SK-N-SH (cell line): ENCODE measurements around the gene CDK15. TPM values are rescaled to one million over a fixed set of nuclear protein-coding genes. Genes with fewer than 3 reads are reported as not detected.

Experiments used
- CTCF ChIA-PET: fragments of 300-600, 350-600 bp; formaldehyde crosslinking; extraction: SDS; loops from one replicate; lab custom pipeline; 2021; lab: Yijun Ruan, JAX
- POLR2A ChIA-PET: fragments of 350-600 bp; sonication (Branson Sonifier 250); formaldehyde crosslinking; extraction: SDS; loops from one replicate; lab custom pipeline; 2020; ENCODE audit warnings: antibody characterized with exemption, inconsistent platforms; lab: Yijun Ruan, JAX
- DNase-seq: peaks from one replicate; pipeline ENCODE4 v3.0.0; 2012
- H2AFZ ChIP-seq: fragments of 200-600 bp; sonication (generic); 2 replicates; pipeline ENCODE4 v1.8.1; 2016; ENCODE audit warnings: antibody characterized with exemption, mild to moderate bottlenecking, low read depth
- H3F3A ChIP-seq: fragments of 200-600 bp; sonication (generic); replicated peaks from 2 replicates; pipeline ENCODE3; 2016; ENCODE audit warnings: antibody characterized with exemption, mild to moderate bottlenecking; ENCODE audit not compliant: insufficient read depth
- H3K27ac ChIP-seq, 2 experiments: fragments of 200-500 bp in 1 of 2; fragments of 200-600 bp in 1 of 2; sonication (Bioruptor generic) in 1 of 2; sonication (generic), shearing (Covaris generic) in 1 of 2; 2 replicates each; pipeline versions ENCODE4 v1.5.1 to v1.6.1; 2014 to 2016; ENCODE audit warnings: low read depth in 2 of 2, inconsistent platforms in 1 of 2, low read length in 1 of 2, mild to moderate bottlenecking in 1 of 2, mixed read lengths in 1 of 2
- H3K27me3 ChIP-seq: fragments of 200-600 bp; sonication (generic), shearing (Covaris generic); 2 replicates; pipeline ENCODE4 v1.6.1; 2016; ENCODE audit warnings: mixed run types; ENCODE audit not compliant: insufficient read depth
- H3K36me3 ChIP-seq, 2 experiments: fragments of 200-500 bp in 1 of 2; fragments of 200-600 bp in 1 of 2; sonication (Bioruptor generic) in 1 of 2; sonication (generic) in 1 of 2; replicated peaks in 1 of 2; 2 replicates each; pipeline versions ENCODE3 to v1.5.1; 2014 to 2016; ENCODE audit warnings: low read length in 1 of 2, mild to moderate bottlenecking in 1 of 2; ENCODE audit not compliant: insufficient read depth in 2 of 2, control insufficient read depth in 1 of 2
- H3K4me1 ChIP-seq, 2 experiments: fragments of 200-500 bp in 1 of 2; fragments of 200-600 bp in 1 of 2; sonication (Bioruptor generic) in 1 of 2; sonication (generic), shearing (Covaris generic) in 1 of 2; 2 replicates each; pipeline versions ENCODE4 v1.5.1 to v1.6.1; 2014 to 2016; ENCODE audit warnings: low read depth in 1 of 2, low read length in 1 of 2, mixed run types in 1 of 2; ENCODE audit not compliant: insufficient read depth in 2 of 2, control insufficient read depth in 1 of 2
- H3K4me2 ChIP-seq: fragments of 200-600 bp; sonication (generic), shearing (Covaris generic); 2 replicates; pipeline ENCODE4 v1.6.1; 2017; ENCODE audit warnings: mixed run types
- H3K4me3 ChIP-seq, 2 experiments: fragments of 200-500 bp in 1 of 2; fragments of 200-600 bp in 1 of 2; sonication (Bioruptor generic) in 1 of 2; sonication (generic), shearing (Covaris generic) in 1 of 2; 2 replicates each; pipeline versions ENCODE4 v1.5.1 to v1.8.1; 2014 to 2016; ENCODE audit warnings: low read depth in 2 of 2, inconsistent platforms in 1 of 2, low read length in 1 of 2, mild to moderate bottlenecking in 1 of 2, mixed read lengths in 1 of 2, moderate library complexity in 1 of 2
- H3K79me2 ChIP-seq: fragments of 200-600 bp; sonication (generic); 2 replicates; pipeline ENCODE4 v1.8.1; 2017; ENCODE audit warnings: mild to moderate bottlenecking; ENCODE audit not compliant: insufficient read depth
- H3K9ac ChIP-seq: fragments of 200-600 bp; sonication (generic); 2 replicates; pipeline ENCODE4 v1.6.1; 2017; ENCODE audit warnings: mixed run types
- H3K9me2 ChIP-seq: fragments of 200-600 bp; sonication (generic); 2 replicates; pipeline ENCODE4 v1.6.1; 2017; ENCODE audit warnings: mixed run types
- H3K9me3 ChIP-seq: fragments of 200-600 bp; sonication (generic); 2 replicates; pipeline ENCODE4 v1.6.1; 2017; ENCODE audit warnings: mixed run types, mild to moderate bottlenecking, moderate library complexity
- H4K20me1 ChIP-seq: fragments of 200-600 bp; sonication (generic); 2 replicates; pipeline ENCODE4 v1.6.1; 2017; ENCODE audit warnings: mild to moderate bottlenecking, mixed run types; ENCODE audit not compliant: insufficient read depth
- ELF1 ChIP-seq: IDR thresholded peaks from 2 replicates; pipeline ENCODE4 v1.4.0; 2012
- EP300 ChIP-seq, 2 experiments: IDR thresholded peaks; 2 replicates each; pipeline versions ENCODE4 v1.4.0 to v1.6.1; 2012; ENCODE audit warnings: borderline replicate concordance in 1 of 2, low read depth in 1 of 2, low read length in 1 of 2
- EZH2phosphoT487 ChIP-seq: fragments of 200-600 bp; sonication (generic); IDR thresholded peaks from 2 replicates; pipeline ENCODE4 v1.6.1; 2017; ENCODE audit warnings: low read depth, mixed run types, mild to moderate bottlenecking, antibody characterized with exemption, moderate library complexity, borderline replicate concordance
- FOXJ3 ChIP-seq: sonication (generic); formaldehyde crosslinking; IDR thresholded peaks from 2 replicates; pipeline ENCODE4 v1.5.1; 2020; ENCODE audit warnings: mild to moderate bottlenecking, missing genetic modification reagents
- FOXM1 ChIP-seq: IDR thresholded peaks from 2 replicates; pipeline ENCODE4 v1.4.0; 2012; ENCODE audit warnings: low read depth, mild to moderate bottlenecking
- GABPA ChIP-seq: IDR thresholded peaks from 2 replicates; pipeline ENCODE4 v1.4.0; 2012; ENCODE audit warnings: low read depth, mild to moderate bottlenecking
- GATA2 ChIP-seq: sonication (generic); formaldehyde crosslinking; IDR thresholded peaks from 2 replicates; pipeline ENCODE4 v1.5.0; 2020; ENCODE audit warnings: mild to moderate bottlenecking, missing genetic modification reagents
- MXI1 ChIP-seq: IDR thresholded peaks from 2 replicates; pipeline ENCODE4 v1.6.1; 2012; ENCODE audit warnings: mild to moderate bottlenecking, low read depth, low read length, improper control_type of control experiment
- NFIC ChIP-seq: IDR thresholded peaks from 2 replicates; pipeline ENCODE4 v1.4.0; 2012; ENCODE audit warnings: borderline replicate concordance
- NRF1 ChIP-seq: IDR thresholded peaks from 2 replicates; pipeline ENCODE4 v1.6.1; 2012; ENCODE audit warnings: low read depth, mild to moderate bottlenecking, low read length
- POLR2AphosphoS5 ChIP-seq: IDR thresholded peaks from 2 replicates; pipeline ENCODE4 v1.6.1; 2012; ENCODE audit warnings: low read depth, low read length
- RCOR1 ChIP-seq: fragments of 150-350 bp; IDR thresholded peaks from 2 replicates; pipeline ENCODE4 v1.6.1; 2017; ENCODE audit warnings: antibody characterized with exemption, low read length
- RFX5 ChIP-seq: IDR thresholded peaks from 2 replicates; pipeline ENCODE4 v1.6.1; 2012; ENCODE audit warnings: mild to moderate bottlenecking, improper control_type of control experiment, low read length
- RXRA ChIP-seq: IDR thresholded peaks from 2 replicates; pipeline ENCODE4 v1.4.0; 2012; ENCODE audit warnings: low read depth, mild to moderate bottlenecking, borderline replicate concordance
- SIN3A ChIP-seq: IDR thresholded peaks from 2 replicates; pipeline ENCODE4 v1.6.1; 2012; ENCODE audit warnings: low read depth, mild to moderate bottlenecking, low read length, moderate library complexity, borderline replicate concordance
- TEAD4 ChIP-seq: IDR thresholded peaks from 2 replicates; pipeline ENCODE4 v1.4.0; 2012; ENCODE audit warnings: mild to moderate bottlenecking, borderline replicate concordance; ENCODE audit not compliant: insufficient read depth
- YY1 ChIP-seq: IDR thresholded peaks from 2 replicates; pipeline ENCODE4 v1.4.0; 2012; ENCODE audit warnings: low read depth, mild to moderate bottlenecking
- polyA plus RNA-seq, 3 experiments: library from polyadenylated mRNA; depleted of rRNA; stranded (reverse); fragments of >200 nt; gene quantifications; 2 replicates each; pipeline ENCODE4 v1.2.3, GENCODE V29; 2012
- TF ChIP-seq, protein P1 (sequence below): IDR thresholded peaks from 2 replicates; pipeline ENCODE4 v1.4.0; 2012; ENCODE audit warnings: low read depth
- TF ChIP-seq, protein P2 (sequence below): fragments of 150-350 bp; IDR thresholded peaks from 2 replicates; pipeline ENCODE4 v1.6.1; 2017; ENCODE audit warnings: antibody characterized with exemption, low read length, low read depth, borderline replicate concordance
- TF ChIP-seq, protein P3 (sequence below): IDR thresholded peaks from 2 replicates; pipeline ENCODE4 v1.4.0; 2012; ENCODE audit warnings: low read depth, borderline replicate concordance
- TF ChIP-seq, protein P4 (sequence below): IDR thresholded peaks from 2 replicates; pipeline ENCODE4; 2012
- TF ChIP-seq, protein P5 (sequence below): IDR thresholded peaks from 2 replicates; pipeline ENCODE4 v1.6.1; 2012; ENCODE audit warnings: mild to moderate bottlenecking, low read depth, low read length, moderate library complexity

CDK15 gene
- polyA plus RNA-seq, 1 of the 3 experiments (the other 2 are of a cell fraction), result 1.8 TPM

DNA sequence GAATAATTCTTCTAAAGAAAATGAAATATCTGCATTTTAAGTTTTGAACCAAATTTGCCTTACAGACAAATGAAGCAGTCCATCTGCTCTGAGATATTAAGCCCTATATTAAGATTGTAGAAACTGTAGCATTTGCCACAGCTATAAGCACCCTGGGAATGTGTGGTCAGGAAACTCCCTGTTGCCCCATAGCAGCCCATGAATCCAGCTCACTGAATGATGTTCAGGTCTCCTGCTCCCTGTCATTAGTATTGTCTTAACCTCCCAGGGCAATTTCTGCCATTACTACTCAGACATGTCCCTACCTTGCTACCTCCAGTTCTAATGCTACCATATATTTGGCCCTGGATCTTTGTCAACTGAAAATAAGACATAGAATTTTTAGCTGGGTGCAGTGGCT lies 41.1 kb downstream of the CDK15 start:
- DNase-seq, result no peak
- peaks cover 0 to 8% of the 10 kb centered on the region in 2 experiments; a peak in 2 of 4 replicates for H3K4me1 ChIP-seq
- no peaks in the 10 kb centered on the region for H3K36me3 ChIP-seq
- no peaks in the 10 kb centered on the region for H3K27me3 ChIP-seq
- no peak overlapping the region for H2AFZ ChIP-seq
- peaks cover 6% of the 10 kb centered on the region for H3F3A ChIP-seq
- H3K79me2 ChIP-seq, result no peaks in the 10 kb centered on the region
- no peaks in the 10 kb centered on the region for H3K9me3 ChIP-seq
- TF ChIP-seq GABPA (no peak), MXI1 (no peak), SIN3A (no peak), EZH2phosphoT487 (no peak), YY1 (no peak)
- TF ChIP-seq, protein P1, sequence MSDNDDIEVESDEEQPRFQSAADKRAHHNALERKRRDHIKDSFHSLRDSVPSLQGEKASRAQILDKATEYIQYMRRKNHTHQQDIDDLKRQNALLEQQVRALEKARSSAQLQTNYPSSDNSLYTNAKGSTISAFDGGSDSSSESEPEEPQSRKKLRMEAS, result no peak
- TF ChIP-seq, all 33 proteins: peak for 0
- H3K27ac ChIP-seq, result no peak overlapping the region
- no peaks in the 10 kb centered on the region for H3K9me2 ChIP-seq
- ChIA-PET POLR2A (no interaction called here), CTCF (interaction anchor here (1.0 to 4.9 kb wide), 4 partner anchors 9 to 311 kb away, joined by 3 to 21 read pairs (median 6); no protein-coding TSS in a partner anchor)
- H4K20me1 ChIP-seq, result no peaks in the 10 kb centered on the region
- no peak overlapping the region for H3K9ac ChIP-seq
- H3K4me2 ChIP-seq, result no peak overlapping the region
- no peak overlapping the region for H3K4me3 ChIP-seq

DNA sequence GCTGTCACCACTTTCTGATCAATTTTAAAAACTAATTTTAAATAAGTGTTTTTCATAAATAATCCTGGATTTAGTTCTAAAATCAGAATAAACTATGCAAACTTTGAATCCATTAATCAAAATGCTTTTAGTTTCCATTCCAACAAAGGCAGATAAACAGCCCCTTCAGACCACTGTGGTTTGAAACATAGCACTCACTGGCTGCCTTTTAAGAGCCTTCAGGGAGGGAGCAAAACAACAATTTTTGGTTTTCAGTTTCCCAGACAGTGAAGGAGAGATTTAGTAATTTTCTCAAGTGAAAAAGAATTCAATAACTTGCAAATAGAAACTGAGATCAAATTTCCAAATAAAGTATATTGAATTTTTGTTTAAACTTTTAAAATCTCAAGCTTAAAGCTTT lies 46.1 kb downstream of the CDK15 start:
- no peak for DNase-seq
- Histone ChIP-seq H3K79me2 (peaks cover 11% of the 10 kb centered on the region; the same call in 1 of the 2 replicates), H3F3A (peaks cover 33% of the 10 kb centered on the region), H3K9me3 (no peaks in the 10 kb centered on the region), H2AFZ (peak overlapping the region; percentile 72), H3K4me2 (no peak overlapping the region), H3K4me1 (peaks cover 0 to 36% of the 10 kb centered on the region in 2 experiments; a peak in 3 of 4 replicates), H3K27me3 (no peaks in the 10 kb centered on the region), H3K9ac (no peak overlapping the region), H3K27ac (peak overlapping the region in 1 of 2 experiments; percentile 96; a peak in 2 of 4 replicates), H3K4me3 (no peak overlapping the region), H4K20me1 (no peaks in the 10 kb centered on the region), H3K36me3 (no peaks in the 10 kb centered on the region), H3K9me2 (no peaks in the 10 kb centered on the region)
- no peak for TF ChIP-seq POLR2AphosphoS5
- no peak for TF ChIP-seq SIN3A
- no peak for TF ChIP-seq NRF1
- no peak for TF ChIP-seq ELF1
- TF ChIP-seq, protein P2, sequence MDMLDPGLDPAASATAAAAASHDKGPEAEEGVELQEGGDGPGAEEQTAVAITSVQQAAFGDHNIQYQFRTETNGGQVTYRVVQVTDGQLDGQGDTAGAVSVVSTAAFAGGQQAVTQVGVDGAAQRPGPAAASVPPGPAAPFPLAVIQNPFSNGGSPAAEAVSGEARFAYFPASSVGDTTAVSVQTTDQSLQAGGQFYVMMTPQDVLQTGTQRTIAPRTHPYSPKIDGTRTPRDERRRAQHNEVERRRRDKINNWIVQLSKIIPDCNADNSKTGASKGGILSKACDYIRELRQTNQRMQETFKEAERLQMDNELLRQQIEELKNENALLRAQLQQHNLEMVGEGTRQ, result no peak
- TF ChIP-seq FOXJ3 (CRISPR knock-in tag), result no peak
- TF ChIP-seq, protein P3, sequence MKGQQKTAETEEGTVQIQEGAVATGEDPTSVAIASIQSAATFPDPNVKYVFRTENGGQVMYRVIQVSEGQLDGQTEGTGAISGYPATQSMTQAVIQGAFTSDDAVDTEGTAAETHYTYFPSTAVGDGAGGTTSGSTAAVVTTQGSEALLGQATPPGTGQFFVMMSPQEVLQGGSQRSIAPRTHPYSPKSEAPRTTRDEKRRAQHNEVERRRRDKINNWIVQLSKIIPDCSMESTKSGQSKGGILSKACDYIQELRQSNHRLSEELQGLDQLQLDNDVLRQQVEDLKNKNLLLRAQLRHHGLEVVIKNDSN, result no peak
- no peak for TF ChIP-seq EP300 (IDR thresholded peaks at IDR 0.05; ENCODE audit: borderline replicate concordance in 1 of 2, low read depth in 1 of 2, low read length in 1 of 2)
- TF ChIP-seq GATA2 (CRISPR knock-in tag), result no peak
- no peak for TF ChIP-seq RCOR1
- TF ChIP-seq, protein P1, result no peak
- TF ChIP-seq GABPA, result no peak
- no peak for TF ChIP-seq YY1
- no peak for TF ChIP-seq RXRA
- TF ChIP-seq TEAD4, result no peak
- TF ChIP-seq, protein P4, sequence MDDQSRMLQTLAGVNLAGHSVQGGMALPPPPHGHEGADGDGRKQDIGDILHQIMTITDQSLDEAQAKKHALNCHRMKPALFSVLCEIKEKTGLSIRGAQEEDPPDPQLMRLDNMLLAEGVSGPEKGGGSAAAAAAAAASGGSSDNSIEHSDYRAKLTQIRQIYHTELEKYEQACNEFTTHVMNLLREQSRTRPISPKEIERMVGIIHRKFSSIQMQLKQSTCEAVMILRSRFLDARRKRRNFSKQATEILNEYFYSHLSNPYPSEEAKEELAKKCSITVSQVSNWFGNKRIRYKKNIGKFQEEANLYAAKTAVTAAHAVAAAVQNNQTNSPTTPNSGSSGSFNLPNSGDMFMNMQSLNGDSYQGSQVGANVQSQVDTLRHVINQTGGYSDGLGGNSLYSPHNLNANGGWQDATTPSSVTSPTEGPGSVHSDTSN, result no peak
- TF ChIP-seq RFX5, result no peak
- TF ChIP-seq, protein P5, sequence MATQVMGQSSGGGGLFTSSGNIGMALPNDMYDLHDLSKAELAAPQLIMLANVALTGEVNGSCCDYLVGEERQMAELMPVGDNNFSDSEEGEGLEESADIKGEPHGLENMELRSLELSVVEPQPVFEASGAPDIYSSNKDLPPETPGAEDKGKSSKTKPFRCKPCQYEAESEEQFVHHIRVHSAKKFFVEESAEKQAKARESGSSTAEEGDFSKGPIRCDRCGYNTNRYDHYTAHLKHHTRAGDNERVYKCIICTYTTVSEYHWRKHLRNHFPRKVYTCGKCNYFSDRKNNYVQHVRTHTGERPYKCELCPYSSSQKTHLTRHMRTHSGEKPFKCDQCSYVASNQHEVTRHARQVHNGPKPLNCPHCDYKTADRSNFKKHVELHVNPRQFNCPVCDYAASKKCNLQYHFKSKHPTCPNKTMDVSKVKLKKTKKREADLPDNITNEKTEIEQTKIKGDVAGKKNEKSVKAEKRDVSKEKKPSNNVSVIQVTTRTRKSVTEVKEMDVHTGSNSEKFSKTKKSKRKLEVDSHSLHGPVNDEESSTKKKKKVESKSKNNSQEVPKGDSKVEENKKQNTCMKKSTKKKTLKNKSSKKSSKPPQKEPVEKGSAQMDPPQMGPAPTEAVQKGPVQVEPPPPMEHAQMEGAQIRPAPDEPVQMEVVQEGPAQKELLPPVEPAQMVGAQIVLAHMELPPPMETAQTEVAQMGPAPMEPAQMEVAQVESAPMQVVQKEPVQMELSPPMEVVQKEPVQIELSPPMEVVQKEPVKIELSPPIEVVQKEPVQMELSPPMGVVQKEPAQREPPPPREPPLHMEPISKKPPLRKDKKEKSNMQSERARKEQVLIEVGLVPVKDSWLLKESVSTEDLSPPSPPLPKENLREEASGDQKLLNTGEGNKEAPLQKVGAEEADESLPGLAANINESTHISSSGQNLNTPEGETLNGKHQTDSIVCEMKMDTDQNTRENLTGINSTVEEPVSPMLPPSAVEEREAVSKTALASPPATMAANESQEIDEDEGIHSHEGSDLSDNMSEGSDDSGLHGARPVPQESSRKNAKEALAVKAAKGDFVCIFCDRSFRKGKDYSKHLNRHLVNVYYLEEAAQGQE, result no peak
- no peak for TF ChIP-seq FOXM1
- TF ChIP-seq NFIC, result no peak
- ChIA-PET POLR2A (no interaction called here), CTCF (interaction anchor here (1.0 to 1.8 kb wide), 4 partner anchors 134 to 326 kb away, joined by 3 to 7 read pairs (median 3); no protein-coding TSS in a partner anchor)
